ENCODE data around the gene DCST1. TPM values are rescaled to one million over a fixed set of nuclear protein-coding genes. Genes with fewer than 3 reads are reported as not detected.

DCST1 gene
- total and polyA plus RNA-seq, 2 of the 13 experiments (the other 11 are each of a cell fraction or from before 2014, with no cell fraction given) = 0.04 TPM; not detected in 1

DNA sequence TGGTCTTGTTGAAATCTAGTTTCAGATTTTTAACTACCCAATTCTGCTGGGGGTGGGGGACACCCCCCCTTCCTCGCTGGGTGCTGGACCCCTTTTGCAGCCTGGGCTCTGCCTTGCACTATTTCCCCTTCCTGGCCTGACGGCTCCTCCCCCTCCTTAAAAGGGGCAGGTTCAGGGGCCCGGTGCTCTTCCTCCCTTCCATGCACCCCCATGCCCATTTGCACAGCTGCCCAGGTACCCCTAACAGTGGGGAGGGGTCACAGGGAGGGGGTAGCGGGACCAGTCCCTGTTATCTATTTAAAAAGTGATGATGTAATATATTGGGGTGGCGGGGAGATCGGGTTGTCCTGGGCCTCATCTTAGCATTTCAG lies 15.7 kb upstream of the DCST1 start (continued):
- TF ChIP-seq, protein P1, sequence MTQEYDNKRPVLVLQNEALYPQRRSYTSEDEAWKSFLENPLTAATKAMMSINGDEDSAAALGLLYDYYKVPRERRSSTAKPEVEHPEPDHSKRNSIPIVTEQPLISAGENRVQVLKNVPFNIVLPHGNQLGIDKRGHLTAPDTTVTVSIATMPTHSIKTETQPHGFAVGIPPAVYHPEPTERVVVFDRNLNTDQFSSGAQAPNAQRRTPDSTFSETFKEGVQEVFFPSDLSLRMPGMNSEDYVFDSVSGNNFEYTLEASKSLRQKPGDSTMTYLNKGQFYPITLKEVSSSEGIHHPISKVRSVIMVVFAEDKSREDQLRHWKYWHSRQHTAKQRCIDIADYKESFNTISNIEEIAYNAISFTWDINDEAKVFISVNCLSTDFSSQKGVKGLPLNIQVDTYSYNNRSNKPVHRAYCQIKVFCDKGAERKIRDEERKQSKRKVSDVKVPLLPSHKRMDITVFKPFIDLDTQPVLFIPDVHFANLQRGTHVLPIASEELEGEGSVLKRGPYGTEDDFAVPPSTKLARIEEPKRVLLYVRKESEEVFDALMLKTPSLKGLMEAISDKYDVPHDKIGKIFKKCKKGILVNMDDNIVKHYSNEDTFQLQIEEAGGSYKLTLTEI (CRISPR knock-in tag; conservative IDR thresholded peaks at IDR 0.05) = no peak
- TF ChIP-seq ZNF282 (IDR thresholded peaks at IDR 0.05; ENCODE audit: partially characterized antibody) (no peak), IRF2 (CRISPR knock-in tag; IDR thresholded peaks at IDR 0.05) (no peak), CCAR2 (optimal IDR thresholded peaks at IDR 0.05; ENCODE audit: low read depth, low read length) (no peak), RAD21 (CRISPR knock-in tag; IDR thresholded peaks at IDR 0.05) (no peak), ZNF550 (CRISPR knock-in tag; IDR thresholded peaks at IDR 0.05; ENCODE audit: borderline replicate concordance) (0 out of 2 replicates have a peak, but pooled peaks have one; percentile 0), MTA1 (CRISPR knock-in tag; IDR thresholded peaks at IDR 0.05; ENCODE audit: borderline replicate concordance) (no peak), POLR2AphosphoS5 (IDR thresholded peaks at IDR 0.05; ENCODE audit: low read depth, low read length) (no peak), ZNF761 (CRISPR knock-in tag; conservative IDR thresholded peaks at IDR 0.05) (no peak), SNAI1 (CRISPR knock-in tag; IDR thresholded peaks at IDR 0.05; ENCODE audit: borderline replicate concordance) (no peak), ZNF816 (CRISPR knock-in tag; IDR thresholded peaks at IDR 0.05; ENCODE audit: borderline replicate concordance) (no peak), ATF7 (IDR thresholded peaks at IDR 0.05) (0 out of 2 replicates have a peak, but pooled peaks have one; percentile 24), ATF7 (CRISPR knock-in tag; IDR thresholded peaks at IDR 0.05) (no peak), CAMTA2 (CRISPR knock-in tag; IDR thresholded peaks at IDR 0.05; ENCODE audit: borderline replicate concordance) (no peak)
- TF ChIP-seq, protein P2, sequence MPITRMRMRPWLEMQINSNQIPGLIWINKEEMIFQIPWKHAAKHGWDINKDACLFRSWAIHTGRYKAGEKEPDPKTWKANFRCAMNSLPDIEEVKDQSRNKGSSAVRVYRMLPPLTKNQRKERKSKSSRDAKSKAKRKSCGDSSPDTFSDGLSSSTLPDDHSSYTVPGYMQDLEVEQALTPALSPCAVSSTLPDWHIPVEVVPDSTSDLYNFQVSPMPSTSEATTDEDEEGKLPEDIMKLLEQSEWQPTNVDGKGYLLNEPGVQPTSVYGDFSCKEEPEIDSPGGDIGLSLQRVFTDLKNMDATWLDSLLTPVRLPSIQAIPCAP (CRISPR knock-in tag; IDR thresholded peaks at IDR 0.05; ENCODE audit: low read depth) = no peak
- TF ChIP-seq, protein P3, sequence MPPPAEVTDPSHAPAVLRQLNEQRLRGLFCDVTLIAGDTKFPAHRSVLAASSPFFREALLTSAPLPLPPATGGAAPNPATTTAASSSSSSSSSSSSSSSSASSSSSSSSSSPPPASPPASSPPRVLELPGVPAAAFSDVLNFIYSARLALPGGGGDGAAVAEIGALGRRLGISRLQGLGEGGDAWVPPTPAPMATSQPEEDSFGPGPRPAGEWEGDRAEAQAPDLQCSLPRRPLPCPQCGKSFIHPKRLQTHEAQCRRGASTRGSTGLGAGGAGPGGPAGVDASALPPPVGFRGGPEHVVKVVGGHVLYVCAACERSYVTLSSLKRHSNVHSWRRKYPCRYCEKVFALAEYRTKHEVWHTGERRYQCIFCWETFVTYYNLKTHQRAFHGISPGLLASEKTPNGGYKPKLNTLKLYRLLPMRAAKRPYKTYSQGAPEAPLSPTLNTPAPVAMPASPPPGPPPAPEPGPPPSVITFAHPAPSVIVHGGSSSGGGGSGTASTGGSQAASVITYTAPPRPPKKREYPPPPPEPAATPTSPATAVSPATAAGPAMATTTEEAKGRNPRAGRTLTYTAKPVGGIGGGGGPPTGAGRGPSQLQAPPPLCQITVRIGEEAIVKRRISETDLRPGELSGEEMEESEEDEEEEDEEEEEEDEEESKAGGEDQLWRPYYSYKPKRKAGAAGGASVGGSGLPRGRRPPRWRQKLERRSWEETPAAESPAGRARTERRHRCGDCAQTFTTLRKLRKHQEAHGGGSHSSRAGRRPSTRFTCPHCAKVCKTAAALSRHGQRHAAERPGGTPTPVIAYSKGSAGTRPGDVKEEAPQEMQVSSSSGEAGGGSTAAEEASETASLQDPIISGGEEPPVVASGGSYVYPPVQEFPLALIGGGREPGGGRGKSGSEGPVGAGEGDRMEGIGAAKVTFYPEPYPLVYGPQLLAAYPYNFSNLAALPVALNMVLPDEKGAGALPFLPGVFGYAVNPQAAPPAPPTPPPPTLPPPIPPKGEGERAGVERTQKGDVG (CRISPR knock-in tag; IDR thresholded peaks at IDR 0.05; ENCODE audit: borderline replicate concordance) = 0 out of 2 replicates have a peak, but pooled peaks have one; percentile 4
- TF ChIP-seq, protein P4, sequence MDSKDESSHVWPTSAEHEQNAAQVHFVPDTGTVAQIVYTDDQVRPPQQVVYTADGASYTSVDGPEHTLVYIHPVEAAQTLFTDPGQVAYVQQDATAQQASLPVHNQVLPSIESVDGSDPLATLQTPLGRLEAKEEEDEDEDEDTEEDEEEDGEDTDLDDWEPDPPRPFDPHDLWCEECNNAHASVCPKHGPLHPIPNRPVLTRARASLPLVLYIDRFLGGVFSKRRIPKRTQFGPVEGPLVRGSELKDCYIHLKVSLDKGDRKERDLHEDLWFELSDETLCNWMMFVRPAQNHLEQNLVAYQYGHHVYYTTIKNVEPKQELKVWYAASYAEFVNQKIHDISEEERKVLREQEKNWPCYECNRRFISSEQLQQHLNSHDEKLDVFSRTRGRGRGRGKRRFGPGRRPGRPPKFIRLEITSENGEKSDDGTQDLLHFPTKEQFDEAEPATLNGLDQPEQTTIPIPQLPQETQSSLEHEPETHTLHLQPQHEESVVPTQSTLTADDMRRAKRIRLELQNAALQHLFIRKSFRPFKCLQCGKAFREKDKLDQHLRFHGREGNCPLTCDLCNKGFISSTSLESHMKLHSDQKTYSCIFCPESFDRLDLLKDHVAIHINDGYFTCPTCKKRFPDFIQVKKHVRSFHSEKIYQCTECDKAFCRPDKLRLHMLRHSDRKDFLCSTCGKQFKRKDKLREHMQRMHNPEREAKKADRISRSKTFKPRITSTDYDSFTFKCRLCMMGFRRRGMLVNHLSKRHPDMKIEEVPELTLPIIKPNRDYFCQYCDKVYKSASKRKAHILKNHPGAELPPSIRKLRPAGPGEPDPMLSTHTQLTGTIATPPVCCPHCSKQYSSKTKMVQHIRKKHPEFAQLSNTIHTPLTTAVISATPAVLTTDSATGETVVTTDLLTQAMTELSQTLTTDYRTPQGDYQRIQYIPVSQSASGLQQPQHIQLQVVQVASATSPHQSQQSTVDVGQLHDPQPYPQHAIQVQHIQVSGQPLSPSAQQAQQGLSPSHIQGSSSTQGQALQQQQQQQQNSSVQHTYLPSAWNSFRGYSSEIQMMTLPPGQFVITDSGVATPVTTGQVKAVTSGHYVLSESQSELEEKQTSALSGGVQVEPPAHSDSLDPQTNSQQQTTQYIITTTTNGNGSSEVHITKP (CRISPR knock-in tag; IDR thresholded peaks at IDR 0.05; ENCODE audit: low read depth) = no peak
- TF ChIP-seq, protein P5, sequence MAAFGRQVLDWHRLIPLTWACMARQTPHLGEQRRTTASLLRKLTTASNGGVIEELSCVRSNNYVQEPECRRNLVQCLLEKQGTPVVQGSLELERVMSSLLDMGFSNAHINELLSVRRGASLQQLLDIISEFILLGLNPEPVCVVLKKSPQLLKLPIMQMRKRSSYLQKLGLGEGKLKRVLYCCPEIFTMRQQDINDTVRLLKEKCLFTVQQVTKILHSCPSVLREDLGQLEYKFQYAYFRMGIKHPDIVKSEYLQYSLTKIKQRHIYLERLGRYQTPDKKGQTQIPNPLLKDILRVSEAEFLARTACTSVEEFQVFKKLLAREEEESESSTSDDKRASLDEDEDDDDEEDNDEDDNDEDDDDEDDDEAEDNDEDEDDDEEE (CRISPR knock-in tag; IDR thresholded peaks at IDR 0.05) = no peak
- TF ChIP-seq, protein P6, sequence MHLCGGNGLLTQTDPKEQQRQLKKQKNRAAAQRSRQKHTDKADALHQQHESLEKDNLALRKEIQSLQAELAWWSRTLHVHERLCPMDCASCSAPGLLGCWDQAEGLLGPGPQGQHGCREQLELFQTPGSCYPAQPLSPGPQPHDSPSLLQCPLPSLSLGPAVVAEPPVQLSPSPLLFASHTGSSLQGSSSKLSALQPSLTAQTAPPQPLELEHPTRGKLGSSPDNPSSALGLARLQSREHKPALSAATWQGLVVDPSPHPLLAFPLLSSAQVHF (CRISPR knock-in tag; IDR thresholded peaks at IDR 0.05) = no peak
